ENCODE data around the gene DENND1A.

DENND1A gene

GRCh38 chr9:123865226-123866000 is 64.5 kb downstream of the DENND1A start:
- no peak for DNase-seq (ENCODE audit: extremely low read depth in 1 of 2, low read depth in 1 of 2)

GRCh38 chr9:123864251-123864650 is 65.7 kb downstream of the DENND1A start:
- no peak for DNase-seq (ENCODE audit: extremely low read depth in 1 of 2, low read depth in 1 of 2)

- no peak for DNase-seq (ENCODE audit: extremely low read depth in 1 of 2, low read depth in 1 of 2)
Observed at GRCh38 chr9:123863164-123863855, 66.6 kb downstream of the DENND1A start.

- no peak for DNase-seq (ENCODE audit: extremely low read depth in 1 of 2, low read depth in 1 of 2)
Observed at GRCh38 chr9:123861756-123862120, 68.2 kb downstream of the DENND1A start.

GRCh38 chr9:123861086-123861755 is 68.7 kb downstream of the DENND1A start:
- no peak for DNase-seq (ENCODE audit: extremely low read depth in 1 of 2, low read depth in 1 of 2)

GRCh38 chr9:123860603-123861002 is 69.3 kb downstream of the DENND1A start:
- DNase-seq (ENCODE audit: extremely low read depth in 1 of 2, low read depth in 1 of 2) = no peak

GRCh38 chr9:123852403-123852802 is 77.5 kb downstream of the DENND1A start:
- no peak for DNase-seq (ENCODE audit: extremely low read depth in 1 of 2, low read depth in 1 of 2)

- DNase-seq (ENCODE audit: extremely low read depth in 1 of 2, low read depth in 1 of 2) = no peak
Observed at GRCh38 chr9:123851851-123852250, 78.1 kb downstream of the DENND1A start.

GRCh38 chr9:123848447-123849085 is 81.4 kb downstream of the DENND1A start:
- no peak for DNase-seq (ENCODE audit: extremely low read depth in 1 of 2, low read depth in 1 of 2)

- no peak for DNase-seq (ENCODE audit: extremely low read depth in 1 of 2, low read depth in 1 of 2)
Observed at GRCh38 chr9:123846966-123847365, 83.0 kb downstream of the DENND1A start.

GRCh38 chr9:123843703-123844102 is 86.2 kb downstream of the DENND1A start:
- DNase-seq (ENCODE audit: extremely low read depth in 1 of 2, low read depth in 1 of 2) = no peak

GRCh38 chr9:123835821-123836220 is 94.1 kb downstream of the DENND1A start:
- DNase-seq (ENCODE audit: extremely low read depth in 1 of 2, low read depth in 1 of 2) = no peak

GRCh38 chr9:123834889-123835562 is 94.9 kb downstream of the DENND1A start:
- DNase-seq (ENCODE audit: extremely low read depth in 1 of 2, low read depth in 1 of 2) = no peak

GRCh38 chr9:123834218-123834888 is 95.6 kb downstream of the DENND1A start:
- no peak for DNase-seq (ENCODE audit: extremely low read depth in 1 of 2, low read depth in 1 of 2)

- no peak for DNase-seq (ENCODE audit: extremely low read depth in 1 of 2, low read depth in 1 of 2)
Observed at GRCh38 chr9:123832858-123833650, 96.9 kb downstream of the DENND1A start.

- DNase-seq (ENCODE audit: extremely low read depth in 1 of 2, low read depth in 1 of 2) = no peak
Observed at GRCh38 chr9:123832176-123832575, 97.8 kb downstream of the DENND1A start.

GRCh38 chr9:123828449-123828848 is 101.5 kb downstream of the DENND1A start:
- DNase-seq (ENCODE audit: extremely low read depth in 1 of 2, low read depth in 1 of 2) = no peak

- DNase-seq (ENCODE audit: extremely low read depth in 1 of 2, low read depth in 1 of 2) = no peak
Observed at GRCh38 chr9:123825342-123826060, 104.4 kb downstream of the DENND1A start.
